Lower leg skin (tissue), 3 donors: ENCODE data around the gene ATAD5.

Source experiments
- POLR2A ChIP-seq, 2 donors: fragments of 450-650 bp; IDR thresholded peaks; one replicate each; pipeline ENCODE4 v1.6.1; 2016 to 2017; ENCODE audit warnings: antibody characterized with exemption in 2 of 2, mild to moderate bottlenecking in 1 of 2, moderate library complexity in 1 of 2
- TF ChIP-seq, protein P1 (sequence below), 3 donors: fragments of 450-650 bp; IDR thresholded peaks; one replicate each; pipeline ENCODE4 v1.5.1; 2016; ENCODE audit warnings: antibody characterized with exemption in 3 of 3, mild to moderate bottlenecking in 3 of 3, moderate library complexity in 2 of 3

DNA sequence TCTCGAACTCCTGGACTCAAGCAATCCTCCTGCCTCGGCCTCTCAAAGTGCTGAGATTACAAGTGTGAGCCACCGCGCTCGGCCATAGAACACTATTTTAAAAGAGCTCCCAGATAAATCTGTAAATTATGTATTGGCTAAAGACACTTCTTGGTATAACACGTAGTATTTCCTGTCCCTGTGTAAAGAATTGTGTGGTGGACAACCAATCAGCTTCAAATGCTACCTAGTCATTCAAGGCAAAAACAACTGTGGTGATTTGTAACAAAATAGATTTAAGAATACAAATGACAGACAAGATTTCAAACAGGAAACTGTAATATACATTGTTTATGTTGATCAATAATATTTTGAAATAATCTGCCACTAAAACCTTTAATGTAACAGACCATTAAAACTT is 21.9 kb upstream of the ATAD5 start:
- TF ChIP-seq POLR2A (IDR thresholded peaks at IDR 0.05) = no peak
- TF ChIP-seq, protein P1, sequence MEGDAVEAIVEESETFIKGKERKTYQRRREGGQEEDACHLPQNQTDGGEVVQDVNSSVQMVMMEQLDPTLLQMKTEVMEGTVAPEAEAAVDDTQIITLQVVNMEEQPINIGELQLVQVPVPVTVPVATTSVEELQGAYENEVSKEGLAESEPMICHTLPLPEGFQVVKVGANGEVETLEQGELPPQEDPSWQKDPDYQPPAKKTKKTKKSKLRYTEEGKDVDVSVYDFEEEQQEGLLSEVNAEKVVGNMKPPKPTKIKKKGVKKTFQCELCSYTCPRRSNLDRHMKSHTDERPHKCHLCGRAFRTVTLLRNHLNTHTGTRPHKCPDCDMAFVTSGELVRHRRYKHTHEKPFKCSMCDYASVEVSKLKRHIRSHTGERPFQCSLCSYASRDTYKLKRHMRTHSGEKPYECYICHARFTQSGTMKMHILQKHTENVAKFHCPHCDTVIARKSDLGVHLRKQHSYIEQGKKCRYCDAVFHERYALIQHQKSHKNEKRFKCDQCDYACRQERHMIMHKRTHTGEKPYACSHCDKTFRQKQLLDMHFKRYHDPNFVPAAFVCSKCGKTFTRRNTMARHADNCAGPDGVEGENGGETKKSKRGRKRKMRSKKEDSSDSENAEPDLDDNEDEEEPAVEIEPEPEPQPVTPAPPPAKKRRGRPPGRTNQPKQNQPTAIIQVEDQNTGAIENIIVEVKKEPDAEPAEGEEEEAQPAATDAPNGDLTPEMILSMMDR (IDR thresholded peaks at IDR 0.05) = no peak
